NCI-H2227 treated with DMSO at 0.1 percent for 48 hours (cell line): ENCODE results near the gene CCDC144A.
"Not testable (repeated sequence)": the region's sequence is repeated elsewhere in the genome, so short reads cannot be mapped to it uniquely, and the experiment has no call there.

ENCODE experiments used
- DNase-seq: peaks from one replicate; lab custom pipeline; 2025; lab: John Stamatoyannopoulos, UW

The CCDC144A gene

DNA sequence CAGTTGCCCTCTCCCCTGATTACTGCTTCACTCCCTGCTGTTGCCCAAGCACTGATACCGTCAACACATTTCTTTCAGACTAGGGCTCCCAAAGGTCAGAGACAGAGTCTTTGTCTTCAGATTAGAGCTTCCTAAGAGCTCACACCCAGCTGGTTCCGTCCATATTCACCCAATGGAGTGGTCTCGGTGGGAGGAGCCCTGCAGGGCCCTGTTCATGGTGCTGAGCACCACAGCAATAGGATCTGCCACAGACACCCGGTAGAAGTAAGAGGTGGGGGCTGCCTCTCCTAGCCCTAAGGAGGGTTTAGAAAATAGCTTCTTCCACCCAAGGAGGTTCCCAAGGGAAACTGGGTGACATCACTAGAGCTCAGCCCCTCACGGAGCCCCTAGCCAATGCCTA is 128.3 kb downstream of the CCDC144A start:
- no peak for DNase-seq

DNA sequence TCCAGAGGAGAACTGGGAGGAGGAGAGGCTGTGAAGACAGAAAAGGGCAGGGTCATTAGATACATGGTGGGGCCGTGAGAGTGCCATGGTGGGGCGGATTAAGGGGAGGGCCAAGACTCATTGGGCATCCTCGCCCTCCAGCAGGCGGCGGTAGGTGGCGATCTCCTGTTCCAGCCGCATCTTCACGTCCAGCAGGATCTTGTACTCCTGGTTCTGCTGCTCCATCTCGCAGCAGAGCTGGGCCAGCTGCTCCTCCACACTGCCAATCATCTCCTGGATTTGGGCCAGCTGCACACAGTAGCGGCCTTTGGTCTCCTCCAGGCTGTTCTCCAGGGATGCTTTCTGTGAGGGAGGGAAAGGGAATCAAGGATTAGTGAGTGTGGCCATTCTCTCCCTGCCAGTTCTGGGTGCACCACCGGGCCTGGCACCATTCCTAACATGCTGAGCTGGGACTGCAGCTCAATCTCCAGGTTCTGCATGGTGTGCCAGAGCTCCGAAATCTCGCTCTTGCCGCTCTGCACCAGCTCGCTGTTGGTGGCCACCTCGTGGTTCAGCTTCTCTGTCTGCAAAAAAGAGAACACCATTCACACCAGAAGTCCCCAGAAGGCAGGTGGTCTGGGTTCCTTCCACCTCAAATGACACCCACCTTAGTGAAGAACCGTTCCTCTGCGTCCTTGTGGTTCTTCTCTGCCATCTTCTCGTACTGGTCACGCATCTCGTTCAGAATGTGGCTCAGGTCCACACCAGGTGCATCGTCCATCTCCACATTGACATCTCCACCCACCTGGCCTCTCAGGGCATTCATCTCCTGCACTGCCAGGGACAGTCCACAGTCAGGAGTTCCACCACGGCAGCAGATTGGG is 129.0 kb downstream of the CCDC144A start:
- no peak for DNase-seq

DNA sequence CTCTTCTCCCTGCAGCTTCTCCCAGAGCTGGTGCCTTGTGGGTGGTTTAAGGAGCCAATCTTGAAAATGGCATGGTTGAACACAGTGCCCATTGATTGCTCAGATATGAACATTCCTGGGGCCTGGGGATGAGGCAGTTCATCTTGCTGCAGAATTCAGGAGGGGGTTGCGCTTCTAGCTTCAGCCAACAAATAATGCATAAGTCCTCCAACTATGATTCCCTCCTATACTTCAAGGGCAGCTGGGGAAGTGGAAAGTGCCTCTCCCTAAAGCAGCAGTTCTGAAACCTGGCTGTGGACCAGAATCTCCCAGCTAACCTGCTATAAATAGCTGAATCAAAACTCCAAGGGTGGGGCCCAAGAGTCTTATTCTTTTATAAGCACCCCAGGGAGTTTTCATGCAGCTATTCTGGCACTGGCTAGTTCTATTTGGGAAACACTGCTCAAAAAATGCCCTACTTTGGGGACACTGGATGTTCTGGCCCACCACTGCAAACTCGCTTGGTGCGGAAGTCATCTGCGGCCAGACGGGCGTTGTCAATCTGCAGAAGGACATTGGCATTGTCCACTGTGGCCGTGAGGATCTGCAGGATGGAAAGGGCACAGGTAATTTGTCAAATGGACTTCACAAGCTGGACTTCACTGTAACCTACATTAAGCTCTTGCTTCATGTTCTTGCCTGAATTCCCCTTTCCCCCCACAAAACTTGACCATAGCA is 130.3 kb downstream of the CCDC144A start:
- no peak for DNase-seq

DNA sequence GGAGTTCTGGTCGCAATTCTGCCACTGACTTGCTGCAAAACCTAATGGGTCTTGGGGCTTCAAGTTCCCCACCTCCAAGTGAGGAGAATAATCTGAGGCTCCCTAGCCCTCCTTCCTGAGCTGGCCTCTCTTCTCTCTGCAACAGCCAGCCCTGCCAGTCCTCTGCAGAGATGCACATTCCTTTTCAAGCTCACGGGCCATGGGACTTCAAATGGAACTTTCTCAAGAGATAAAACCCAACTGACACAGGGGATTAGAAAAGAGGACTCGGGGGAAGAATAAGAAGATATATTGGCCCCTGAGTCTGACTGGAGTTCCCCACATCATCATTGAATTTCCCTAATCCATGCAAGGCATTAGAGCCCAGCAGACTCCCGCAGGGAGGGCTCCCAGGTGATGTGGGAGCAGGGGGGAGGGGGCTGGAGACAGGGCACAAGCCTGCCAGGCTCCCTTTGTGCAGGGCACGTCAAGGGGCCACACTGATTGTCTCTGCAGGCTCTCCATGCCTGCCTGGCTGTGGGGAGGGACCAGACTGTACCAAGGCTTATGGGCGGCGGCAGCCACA is 131.0 kb downstream of the CCDC144A start:
- no peak for DNase-seq

DNA sequence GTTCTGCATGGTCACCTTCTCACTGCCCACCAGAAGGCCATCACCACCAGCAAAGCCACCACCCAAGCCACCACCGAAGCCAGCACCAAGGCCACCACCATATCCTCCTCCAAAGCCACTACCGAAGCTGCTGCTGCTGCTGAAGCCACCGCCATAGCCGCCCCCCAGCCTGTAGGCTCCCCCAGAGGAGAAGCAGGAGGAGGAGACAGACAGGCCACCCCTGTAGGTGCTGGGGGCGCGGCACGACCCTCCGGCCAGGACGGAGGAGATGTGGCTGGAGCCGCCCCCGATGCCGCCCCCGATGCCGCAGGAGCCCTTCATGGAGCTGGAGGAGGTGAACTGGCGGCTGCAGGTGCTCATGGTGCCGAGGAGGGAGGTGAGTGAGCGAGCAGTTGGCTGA is 132.1 kb downstream of the CCDC144A start:
- not testable (repeated sequence) for DNase-seq

DNA sequence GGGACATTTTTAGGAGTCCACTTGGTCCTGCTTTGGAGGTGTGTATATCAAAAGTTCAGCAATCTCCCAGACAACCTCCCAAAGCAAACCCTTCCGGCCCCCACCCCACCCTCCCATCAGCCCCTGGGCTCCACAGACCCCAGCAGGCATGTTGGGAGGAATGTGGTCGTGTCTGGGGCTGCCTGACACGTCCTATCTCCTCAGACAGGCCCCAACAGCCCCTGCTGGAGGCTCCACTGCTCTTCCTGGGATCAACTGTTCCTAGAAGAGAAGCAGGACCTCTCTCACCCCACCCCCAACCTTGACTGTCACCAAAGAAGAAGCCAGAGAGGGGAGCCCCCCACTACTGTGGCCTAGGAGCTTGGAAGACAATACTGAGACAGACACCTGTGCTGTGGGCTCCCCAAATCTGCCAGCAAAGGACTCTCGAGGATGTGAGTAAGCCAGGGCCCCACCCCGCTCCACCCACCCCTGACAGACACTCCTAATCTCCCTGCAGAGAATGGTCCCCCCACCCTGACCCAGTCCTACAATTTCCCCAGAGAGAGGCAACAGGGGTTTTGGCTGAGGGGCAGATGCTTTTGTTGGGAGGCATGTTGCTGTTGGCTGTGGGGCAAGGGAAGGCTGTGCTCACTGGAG is 133.8 kb downstream of the CCDC144A start:
- DNase-seq, result not testable (repeated sequence)
